HepG2 (cell line): ENCODE results near the gene CACNA2D1. TPM values are rescaled to one million over a fixed set of nuclear protein-coding genes. Genes with fewer than 3 reads are reported as not detected.

Source experiments
- ATAC-seq: fragments of 200-7000 bp; cut with Tn5 transposase; 3 replicates; pipeline ENCODE4 v1.9.1; 2020; ENCODE audit warnings: mild to moderate bottlenecking, moderate library complexity
- BruUV-seq: library from RNA; stranded (reverse); fragments of 400-500 nt; replicated peaks from 2 replicates; lab custom pipeline; 2021; lab: Mats Ljungman, UMichigan
- CTCF ChIA-PET: fragments of 300-600 bp; formaldehyde crosslinking; extraction: SDS; loops from one replicate; lab custom pipeline; 2021; ENCODE audit warnings: low total read pairs, inconsistent platforms, low intra/inter-chr PET ratio; lab: Yijun Ruan, JAX
- POLR2A ChIA-PET: fragments of 350-600 bp; sonication (Branson Sonifier 250); formaldehyde crosslinking; loops from one replicate; lab custom pipeline; 2020; ENCODE audit warnings: antibody characterized with exemption, inconsistent platforms; lab: Yijun Ruan, JAX
- DNase-seq: peaks from one replicate; pipeline ENCODE4 v3.0.0-alpha.2; 2015; ENCODE audit warnings: low spot score
- FAIRE-seq: peaks from 3 replicates; lab custom pipeline; 2011; peaks lifted over from hg19 to GRCh38; lab: Jason Lieb, UNC
- H2AFZ ChIP-seq: one replicate; pipeline ENCODE4 v1.6.1; 2011; ENCODE audit warnings: low read length, inconsistent platforms
- H3K27ac ChIP-seq: fragments of 300-600 bp; 3 replicates; pipeline ENCODE4 v1.8.0; 2011; ENCODE audit warnings: mixed run types, mild to moderate bottlenecking, mixed read lengths, low read length, inconsistent platforms; ENCODE audit not compliant: insufficient read depth; ENCODE audit errors: extremely low read length
- H3K27me3 ChIP-seq, 2 experiments: fragments of 200-600 bp in 1 of 2; 2 replicates in 1 of 2; 3 replicates in 1 of 2; pipeline versions ENCODE4 v1.6.0 to v1.8.0; 2011; ENCODE audit warnings: low read length in 2 of 2, mild to moderate bottlenecking in 2 of 2, moderate library complexity in 2 of 2, inconsistent platforms in 1 of 2; ENCODE audit not compliant: insufficient read depth in 2 of 2, control insufficient read depth in 1 of 2
- H3K36me3 ChIP-seq, 2 experiments: fragments of 200-600 bp in 1 of 2; replicated peaks in 1 of 2; 2 replicates in 1 of 2; 3 replicates in 1 of 2; pipeline versions ENCODE4 v1.5.1 to v1.8.0; 2011; ENCODE audit warnings: low read length in 2 of 2, inconsistent platforms in 1 of 2; ENCODE audit not compliant: insufficient read depth in 2 of 2, control insufficient read depth in 1 of 2
- H3K4me1 ChIP-seq: 2 replicates; pipeline ENCODE4 v1.5.1; 2012; ENCODE audit warnings: low read length, inconsistent platforms; ENCODE audit not compliant: insufficient read depth
- H3K4me2 ChIP-seq: 2 replicates; pipeline ENCODE4 v1.6.0; 2011; ENCODE audit warnings: low read depth, low read length, inconsistent platforms
- H3K4me3 ChIP-seq, 3 experiments: fragments of 200-600 bp in 1 of 3; sonication (generic), shearing (Covaris generic) in 1 of 3; replicated peaks in 1 of 3; 2 replicates each; pipeline ENCODE4 v1.5.1; 2011 to 2016; ENCODE audit warnings: low read length in 3 of 3, inconsistent platforms in 2 of 3, low read depth in 2 of 3, mild to moderate bottlenecking in 2 of 3, control low read depth in 1 of 3, mixed read lengths in 1 of 3; ENCODE audit not compliant: insufficient read depth in 1 of 3
- H3K79me2 ChIP-seq: one replicate; pipeline ENCODE4 v1.6.1; 2011; ENCODE audit warnings: low read length, inconsistent platforms; ENCODE audit not compliant: insufficient read depth
- H3K9ac ChIP-seq: 2 replicates; pipeline ENCODE4 v1.6.0; 2011; ENCODE audit warnings: mild to moderate bottlenecking, low read depth, low read length, inconsistent platforms; ENCODE audit not compliant: insufficient read depth
- H3K9me3 ChIP-seq: 2 replicates; pipeline ENCODE4 v1.5.1; 2012; ENCODE audit warnings: mild to moderate bottlenecking, low read length
- H4K20me1 ChIP-seq: 2 replicates; pipeline ENCODE4 v1.6.0; 2011; ENCODE audit warnings: inconsistent platforms, mild to moderate bottlenecking, low read length, moderate library complexity; ENCODE audit not compliant: insufficient read depth
- AKAP8 ChIP-seq: sonication (generic); formaldehyde crosslinking; IDR thresholded peaks from 2 replicates; pipeline ENCODE4 v1.5.1; 2020; ENCODE audit warnings: mild to moderate bottlenecking, missing genetic modification reagents
- CBX1 ChIP-seq: IDR thresholded peaks from one replicate; pipeline ENCODE4 v1.6.1; 2016; ENCODE audit warnings: antibody characterized with exemption, low read depth
- CBX2 ChIP-seq, 2 experiments: fragments of 200-600 bp in 1 of 2; sonication (generic); formaldehyde crosslinking in 1 of 2; IDR thresholded peaks; 2 replicates each; pipeline versions ENCODE4 v1.7.0 to v1.8.1; 2018 to 2022; ENCODE audit warnings: low read depth in 2 of 2, low read length in 1 of 2, mild to moderate bottlenecking in 1 of 2, missing genetic modification reagents in 1 of 2
- CENPX ChIP-seq: sonication (generic); formaldehyde crosslinking; IDR thresholded peaks from 2 replicates; pipeline ENCODE4 v1.9.0; 2021; ENCODE audit warnings: mild to moderate bottlenecking, missing genetic modification reagents, moderate library complexity
- GTF2F1 ChIP-seq: fragments of 150-350 bp; IDR thresholded peaks from 2 replicates; pipeline ENCODE4 v1.6.1; 2014; ENCODE audit warnings: low read length
- KDM2A ChIP-seq: sonication (generic); formaldehyde crosslinking; IDR thresholded peaks from 2 replicates; pipeline ENCODE4 v1.4.0; 2020; ENCODE audit warnings: low read depth, missing genetic modification reagents, borderline replicate concordance
- MZF1 ChIP-seq: sonication (generic); formaldehyde crosslinking; IDR thresholded peaks from 2 replicates; pipeline ENCODE4 v1.8.1; 2023; ENCODE audit warnings: mild to moderate bottlenecking, missing genetic modification reagents, borderline replicate concordance
- PHF21A ChIP-seq: sonication (generic); formaldehyde crosslinking; IDR thresholded peaks from 2 replicates; pipeline ENCODE4 v1.5.0; 2020; ENCODE audit warnings: mild to moderate bottlenecking, missing genetic modification reagents
- POGZ ChIP-seq: sonication (generic); formaldehyde crosslinking; IDR thresholded peaks from 2 replicates; pipeline ENCODE4 v1.4.0; 2020; ENCODE audit warnings: mild to moderate bottlenecking, missing genetic modification reagents
- RAD51 ChIP-seq: fragments of 450-650 bp; IDR thresholded peaks from 2 replicates; pipeline ENCODE4 v1.6.1; 2016; ENCODE audit warnings: borderline replicate concordance
- ZSCAN29 ChIP-seq: sonication (generic); formaldehyde crosslinking; conservative IDR thresholded peaks from 2 replicates; pipeline ENCODE4 v1.4.0; 2020; ENCODE audit warnings: mild to moderate bottlenecking, missing genetic modification reagents
- in situ Hi-C: cut with HindIII; loops from 2 replicates; pipeline ENCODE4 v1.10.0; 2017; ENCODE audit warnings: low pct_unique_long_range_greater_than_20kb; ENCODE audit not compliant: extremely low pct_ligation_motif_present
- intact Hi-C: fragments of 100-400 bp; cut with micrococcal nuclease; formaldehyde crosslinking; loops from one replicate; pipeline ENCODE4 v1.10.0; 2022; ENCODE audit not compliant: unreplicated experiment
- polyA plus RNA-seq, 8 experiments: library from polyadenylated mRNA; depleted of rRNA in 3 of 8; stranded (reverse) in 7 of 8; unstranded in 1 of 8; fragments of >200 nt; fragmentation: Illumina TruSeq in 4 of 8; extraction: Trizol in 4 of 8; gene quantifications; 2 replicates each; pipeline versions ENCODE4 v1.2.1 to v1.2.3, GENCODE V29; 2011 to 2016; ENCODE audit warnings: low read depth in 4 of 8, missing spikeins in 1 of 8, mixed read lengths in 1 of 8; ENCODE audit not compliant: insufficient read depth in 1 of 8
- total RNA-seq, 5 experiments: library from RNA; depleted of rRNA; stranded (reverse); fragments of >200 nt; fragmentation: Illumina TruSeq; extraction: Trizol; gene quantifications; 2 replicates each; pipeline ENCODE4 v1.2.3, GENCODE V29; 2016; ENCODE audit warnings: low read depth in 1 of 5
- TF ChIP-seq, protein P1 (sequence below): sonication (generic); formaldehyde crosslinking; IDR thresholded peaks from 2 replicates; pipeline ENCODE4 v1.4.0; 2020; ENCODE audit warnings: missing genetic modification reagents, borderline replicate concordance
- TF ChIP-seq, protein P2 (sequence below): sonication (generic); formaldehyde crosslinking; IDR thresholded peaks from 2 replicates; pipeline ENCODE4 v1.4.0; 2020; ENCODE audit warnings: missing genetic modification reagents, mild to moderate bottlenecking, borderline replicate concordance
- TF ChIP-seq, protein P3 (sequence below): sonication (generic); formaldehyde crosslinking; conservative IDR thresholded peaks from 2 replicates; pipeline ENCODE4 v1.8.0; 2022; ENCODE audit warnings: low read depth, missing genetic modification reagents
- TF ChIP-seq, protein P4 (sequence below): conservative IDR thresholded peaks from 2 replicates; pipeline ENCODE4 v1.6.1; 2018; ENCODE audit warnings: missing genetic modification reagents

Gene CACNA2D1
- total and polyA plus RNA-seq, 2 of the 13 experiments (the other 11 are each of a cell fraction or from before 2014, with no cell fraction given) = not detected

DNA sequence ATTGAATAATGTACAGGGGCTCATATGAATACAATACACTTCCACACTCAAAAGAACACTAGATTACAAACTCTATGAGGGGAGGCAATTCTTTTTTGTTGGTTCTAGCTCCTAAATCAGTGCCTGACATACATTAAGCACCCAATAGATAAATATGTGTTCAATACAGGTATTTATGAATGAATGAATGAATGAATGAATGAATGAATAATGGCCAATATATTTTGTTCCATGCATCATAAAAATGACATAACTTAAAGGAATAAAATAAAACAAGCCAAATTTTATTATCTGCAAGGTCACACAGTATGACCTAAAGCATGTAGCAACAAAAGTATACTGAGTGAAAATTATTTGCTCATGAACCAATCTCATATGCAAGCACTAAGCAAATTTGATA is 168.9 kb downstream of the CACNA2D1 start:
- Histone ChIP-seq H3K79me2 (no peaks in the 10 kb centered on the region), H3K9me3 (no peaks in the 10 kb centered on the region), H3K4me2 (no peak overlapping the region), H3K4me1 (no peaks in the 10 kb centered on the region), H2AFZ (no peak overlapping the region)
- CTCF ChIA-PET = no interaction called here
- POLR2A ChIA-PET = no interaction called here
- in situ Hi-C loops = no loop called here
- TF ChIP-seq, protein P1, sequence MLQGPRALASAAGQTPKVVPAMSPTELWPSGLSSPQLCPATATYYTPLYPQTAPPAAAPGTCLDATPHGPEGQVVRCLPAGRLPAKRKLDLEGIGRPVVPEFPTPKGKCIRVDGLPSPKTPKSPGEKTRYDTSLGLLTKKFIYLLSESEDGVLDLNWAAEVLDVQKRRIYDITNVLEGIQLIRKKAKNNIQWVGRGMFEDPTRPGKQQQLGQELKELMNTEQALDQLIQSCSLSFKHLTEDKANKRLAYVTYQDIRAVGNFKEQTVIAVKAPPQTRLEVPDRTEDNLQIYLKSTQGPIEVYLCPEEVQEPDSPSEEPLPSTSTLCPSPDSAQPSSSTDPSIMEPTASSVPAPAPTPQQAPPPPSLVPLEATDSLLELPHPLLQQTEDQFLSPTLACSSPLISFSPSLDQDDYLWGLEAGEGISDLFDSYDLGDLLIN (CRISPR knock-in tag) = no peak
- TF ChIP-seq AKAP8 (CRISPR knock-in tag) (no peak), RAD51 (no peak), PHF21A (CRISPR knock-in tag) (no peak), CBX2 (IDR thresholded peaks at IDR 0.05; ENCODE audit: low read depth, low read length) (no peak), CBX2 (CRISPR knock-in tag; IDR thresholded peaks at IDR 0.05; ENCODE audit: low read depth) (no peak), GTF2F1 (no peak), CBX1 (no peak), ZSCAN29 (CRISPR knock-in tag) (no peak), POGZ (CRISPR knock-in tag) (no peak), MZF1 (no peak), KDM2A (CRISPR knock-in tag) (no peak), CENPX (no peak)
- TF ChIP-seq, protein P2, sequence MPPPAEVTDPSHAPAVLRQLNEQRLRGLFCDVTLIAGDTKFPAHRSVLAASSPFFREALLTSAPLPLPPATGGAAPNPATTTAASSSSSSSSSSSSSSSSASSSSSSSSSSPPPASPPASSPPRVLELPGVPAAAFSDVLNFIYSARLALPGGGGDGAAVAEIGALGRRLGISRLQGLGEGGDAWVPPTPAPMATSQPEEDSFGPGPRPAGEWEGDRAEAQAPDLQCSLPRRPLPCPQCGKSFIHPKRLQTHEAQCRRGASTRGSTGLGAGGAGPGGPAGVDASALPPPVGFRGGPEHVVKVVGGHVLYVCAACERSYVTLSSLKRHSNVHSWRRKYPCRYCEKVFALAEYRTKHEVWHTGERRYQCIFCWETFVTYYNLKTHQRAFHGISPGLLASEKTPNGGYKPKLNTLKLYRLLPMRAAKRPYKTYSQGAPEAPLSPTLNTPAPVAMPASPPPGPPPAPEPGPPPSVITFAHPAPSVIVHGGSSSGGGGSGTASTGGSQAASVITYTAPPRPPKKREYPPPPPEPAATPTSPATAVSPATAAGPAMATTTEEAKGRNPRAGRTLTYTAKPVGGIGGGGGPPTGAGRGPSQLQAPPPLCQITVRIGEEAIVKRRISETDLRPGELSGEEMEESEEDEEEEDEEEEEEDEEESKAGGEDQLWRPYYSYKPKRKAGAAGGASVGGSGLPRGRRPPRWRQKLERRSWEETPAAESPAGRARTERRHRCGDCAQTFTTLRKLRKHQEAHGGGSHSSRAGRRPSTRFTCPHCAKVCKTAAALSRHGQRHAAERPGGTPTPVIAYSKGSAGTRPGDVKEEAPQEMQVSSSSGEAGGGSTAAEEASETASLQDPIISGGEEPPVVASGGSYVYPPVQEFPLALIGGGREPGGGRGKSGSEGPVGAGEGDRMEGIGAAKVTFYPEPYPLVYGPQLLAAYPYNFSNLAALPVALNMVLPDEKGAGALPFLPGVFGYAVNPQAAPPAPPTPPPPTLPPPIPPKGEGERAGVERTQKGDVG (CRISPR knock-in tag) = no peak
- TF ChIP-seq, protein P3, sequence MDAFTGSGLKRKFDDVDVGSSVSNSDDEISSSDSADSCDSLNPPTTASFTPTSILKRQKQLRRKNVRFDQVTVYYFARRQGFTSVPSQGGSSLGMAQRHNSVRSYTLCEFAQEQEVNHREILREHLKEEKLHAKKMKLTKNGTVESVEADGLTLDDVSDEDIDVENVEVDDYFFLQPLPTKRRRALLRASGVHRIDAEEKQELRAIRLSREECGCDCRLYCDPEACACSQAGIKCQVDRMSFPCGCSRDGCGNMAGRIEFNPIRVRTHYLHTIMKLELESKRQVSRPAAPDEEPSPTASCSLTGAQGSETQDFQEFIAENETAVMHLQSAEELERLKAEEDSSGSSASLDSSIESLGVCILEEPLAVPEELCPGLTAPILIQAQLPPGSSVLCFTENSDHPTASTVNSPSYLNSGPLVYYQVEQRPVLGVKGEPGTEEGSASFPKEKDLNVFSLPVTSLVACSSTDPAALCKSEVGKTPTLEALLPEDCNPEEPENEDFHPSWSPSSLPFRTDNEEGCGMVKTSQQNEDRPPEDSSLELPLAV (CRISPR knock-in tag) = no peak
- TF ChIP-seq, protein P4, sequence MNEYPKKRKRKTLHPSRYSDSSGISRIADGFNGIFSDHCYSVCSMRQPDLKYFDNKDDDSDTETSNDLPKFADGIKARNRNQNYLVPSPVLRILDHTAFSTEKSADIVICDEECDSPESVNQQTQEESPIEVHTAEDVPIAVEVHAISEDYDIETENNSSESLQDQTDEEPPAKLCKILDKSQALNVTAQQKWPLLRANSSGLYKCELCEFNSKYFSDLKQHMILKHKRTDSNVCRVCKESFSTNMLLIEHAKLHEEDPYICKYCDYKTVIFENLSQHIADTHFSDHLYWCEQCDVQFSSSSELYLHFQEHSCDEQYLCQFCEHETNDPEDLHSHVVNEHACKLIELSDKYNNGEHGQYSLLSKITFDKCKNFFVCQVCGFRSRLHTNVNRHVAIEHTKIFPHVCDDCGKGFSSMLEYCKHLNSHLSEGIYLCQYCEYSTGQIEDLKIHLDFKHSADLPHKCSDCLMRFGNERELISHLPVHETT (CRISPR knock-in tag) = no peak
- TF ChIP-seq, all 625 proteins: peak for 0
- no peak for DNase-seq
- no peaks in the 10 kb centered on the region for H4K20me1 ChIP-seq
- no peak for FAIRE-seq
- no peaks in the 10 kb centered on the region for H3K36me3 ChIP-seq
- no peak overlapping the region for H3K4me3 ChIP-seq
- no peak for ATAC-seq
- intact Hi-C loops = no loop called here
- H3K9ac ChIP-seq = no peak overlapping the region
- H3K27ac ChIP-seq = no peak overlapping the region
- no TSS peak for BruUV-seq
- H3K27me3 ChIP-seq = no peaks in the 10 kb centered on the region
